Measurements from ENCODE around the gene PISD. TPM values are rescaled to one million over a fixed set of nuclear protein-coding genes. Genes with fewer than 3 reads are reported as not detected.
A peak's percentile ranks its signal among the peaks of the same experiment; 100 is the strongest.

PISD gene
- total and polyA plus RNA-seq, 2 of the 8 experiments (the other 6 are each of a cell fraction or from before 2014, with no cell fraction given): 47.8 to 48.2 TPM

DNA sequence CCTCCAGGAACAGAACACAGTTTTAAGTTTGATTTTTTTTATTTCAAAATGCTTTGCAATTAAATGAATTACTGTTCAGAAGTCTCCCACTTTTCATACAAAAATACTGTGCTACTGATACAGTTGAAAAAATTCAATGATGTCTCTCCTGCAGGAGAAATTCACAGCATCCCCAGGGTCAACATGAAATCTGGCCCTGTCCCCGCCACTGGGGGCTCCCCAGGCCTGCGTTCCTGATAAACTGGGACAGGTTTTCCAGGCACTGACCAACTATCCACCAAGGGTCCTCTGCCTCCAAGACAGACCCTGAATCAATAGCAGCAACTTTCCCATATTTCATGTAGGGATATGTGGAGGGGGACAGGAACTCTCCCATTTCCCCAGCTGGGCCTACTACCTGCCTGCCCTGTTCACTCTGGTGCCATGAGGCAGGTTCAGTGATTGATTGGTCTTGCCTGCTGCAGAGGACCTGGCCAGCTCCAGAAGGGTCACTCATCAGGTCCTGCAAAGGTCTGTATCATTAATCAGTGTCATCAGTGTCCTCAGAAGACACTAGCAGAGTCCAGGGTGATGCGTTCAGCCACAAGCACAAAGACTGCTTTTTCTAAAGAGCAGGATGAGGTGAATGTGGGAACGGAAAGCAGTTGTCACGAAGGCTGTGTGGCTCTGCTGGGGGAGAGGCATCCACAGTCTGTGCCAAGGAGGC lies 43.4 kb downstream of the PISD start:
- no peak overlapping the region for H3K14ac ChIP-seq (ENCODE audit: insufficient read length)
- H3K27me3 ChIP-seq (replicated peaks in 1 of 4; ENCODE audit: control insufficient read depth in 3 of 4, extremely low read depth in 1 of 4, insufficient read depth in 3 of 4, low read length in 3 of 4): no peaks in the 10 kb centered on the region
- peaks cover 2 to 27% (median 13%) of the 10 kb centered on the region in 4 experiments; a peak in 7 of 8 replicates for H3K36me3 ChIP-seq (ENCODE audit: control insufficient read depth in 2 of 4, insufficient read depth in 4 of 4, low read length in 3 of 4)
- H3K4me1 ChIP-seq (replicated peaks in 1 of 4; ENCODE audit: control insufficient read depth in 3 of 4, insufficient read depth in 4 of 4, low read length in 3 of 4): peaks cover 0 to 1% (median 0%) of the 10 kb centered on the region in 4 experiments; a peak in 3 of 7 replicates
- no peak for FAIRE-seq
- peaks cover 6% of the 10 kb centered on the region; the same call in 1 of the 2 replicates for H3K79me1 ChIP-seq (ENCODE audit: low read depth, low read length)
- H3K79me2 ChIP-seq (ENCODE audit: control insufficient read depth in 1 of 2, insufficient read depth in 2 of 2, low read length in 2 of 2): peaks cover 0 to 11% of the 10 kb centered on the region in 2 experiments; a peak in 1 of 4 replicates
- no peaks in the 10 kb centered on the region for H3K23me2 ChIP-seq (ENCODE audit: low read depth, low read length)
- WGBS, 2 experiments (ENCODE audit: extremely low coverage in 1 of 2, insufficient coverage in 1 of 2, insufficient read length in 1 of 2, insufficient replicate concordance in 2 of 2, low coverage in 1 of 2, low lambda C conversion rate in 2 of 2, missing lambda C conversion rate in 1 of 2): 85% methylated on average over 5 of the region's 5 CpGs; no CpG with 5 or more reads in 1 of the 2 experiments
- CTCF ChIA-PET (ENCODE audit: partially characterized antibody): interaction anchor here (0.9 to 1.6 kb wide), 5 partner anchors 14 to 106 kb away, joined by 3 to 5 read pairs (median 4); no protein-coding TSS in a partner anchor
- no peaks in the 10 kb centered on the region for H3K9me3 ChIP-seq (ENCODE audit: insufficient read depth in 2 of 2, low read depth in 1 of 2, low read length in 1 of 2)
- no peak overlapping the region for H2BK20ac ChIP-seq (ENCODE audit: low read length)
- no peak overlapping the region; a peak in 1 of 7 replicates for H3K9ac ChIP-seq (replicated peaks in 1 of 4; ENCODE audit: extremely low read depth in 1 of 4, low read depth in 3 of 4, low read length in 3 of 4)
- H3K4me3 ChIP-seq (ENCODE audit: extremely low read depth in 1 of 4, insufficient read depth in 2 of 4, low read depth in 3 of 4, low read length in 4 of 4): no peak overlapping the region
- H4K8ac ChIP-seq (ENCODE audit: extremely low read depth, insufficient read depth, low read length): no peak overlapping the region
- no peak overlapping the region for H3K23ac ChIP-seq (ENCODE audit: insufficient read length)
- no peak overlapping the region for H2BK120ac ChIP-seq (replicated peaks; ENCODE audit: low read depth, low read length)
- no peak overlapping the region for H4K5ac ChIP-seq (ENCODE audit: insufficient read length, low read depth, low read length)
- no peak overlapping the region; the same call in 1 of the 2 replicates for H2BK5ac ChIP-seq (ENCODE audit: low read depth, low read length)
- no peak overlapping the region for H2BK15ac ChIP-seq (ENCODE audit: low read length)
- peaks cover 10 to 19% of the 10 kb centered on the region in 2 experiments for H4K20me1 ChIP-seq (replicated peaks in 1 of 2; ENCODE audit: control insufficient read depth in 1 of 2, insufficient read depth in 2 of 2, low read length in 2 of 2)
- no peak overlapping the region for H2AK5ac ChIP-seq (ENCODE audit: low read depth, low read length)
- DNase-seq (ENCODE audit: low read depth in 1 of 2, low spot score in 2 of 2): no peak
- H3K18ac ChIP-seq (ENCODE audit: extremely low read depth, low read length): no peak overlapping the region
- H3K27ac ChIP-seq (ENCODE audit: low read depth, low read length): no peak overlapping the region
- no peak overlapping the region for H3K56ac ChIP-seq (replicated peaks; ENCODE audit: insufficient read length, low read depth, low read length)
- no peak overlapping the region for H4K91ac ChIP-seq (replicated peaks; ENCODE audit: insufficient read length, low read length)
- TF ChIP-seq CTCF (IDR thresholded peaks at IDR 0.05; ENCODE audit: control extremely low read depth in 1 of 3, insufficient read depth in 1 of 3, low read depth in 1 of 3, low read length in 3 of 3) (peak in 1 of 3 experiments; percentile 14; a peak in 2 of 4 replicates), BRCA1 (IDR thresholded peaks at IDR 0.05; ENCODE audit: low read depth, low read length) (no peak), CHD2 (IDR thresholded peaks at IDR 0.05; ENCODE audit: low read length) (no peak), SP2 (IDR thresholded peaks at IDR 0.05; ENCODE audit: low read length) (no peak), RAD21 (IDR thresholded peaks at IDR 0.05 in 1 of 2, conservative IDR thresholded peaks at IDR 0.05 in 1 of 2; ENCODE audit: low read depth in 2 of 2, low read length in 2 of 2) (peak; percentile 20 to 34; a peak in 3 of 4 replicates), RNF2 (IDR thresholded peaks at IDR 0.05; ENCODE audit: borderline replicate concordance, low read depth, low read length, missing control alignments, poor library complexity, severe bottlenecking) (no peak)
- H3K4me2 ChIP-seq (ENCODE audit: insufficient read depth in 1 of 2, low read depth in 2 of 2, low read length in 2 of 2): no peak overlapping the region
- no peak overlapping the region for H2AFZ ChIP-seq (ENCODE audit: low read length)
- H2BK12ac ChIP-seq (ENCODE audit: low read depth, low read length): no peak overlapping the region
- POLR2A ChIA-PET (ENCODE audit: partially characterized antibody): interaction anchor here (3.9 kb wide), 1 partner anchor 12 kb away, joined by 17 read pairs; no protein-coding TSS in a partner anchor
- H3K4ac ChIP-seq (replicated peaks; ENCODE audit: insufficient read length, low read depth, low read length): no peak overlapping the region

All from H1 (cell line).